ENCODE measurements around the gene RFPL4A.

RFPL4A gene

GRCh38 chr19:55809381-55810058 is 50.6 kb downstream of the RFPL4A start:
- DNase-seq (ENCODE audit: low read depth) = no peak

GRCh38 chr19:55811340-55811739 is 52.4 kb downstream of the RFPL4A start:
- no peak for DNase-seq (ENCODE audit: low read depth)

- no peak for DNase-seq (ENCODE audit: low read depth)
Observed at GRCh38 chr19:55812449-55812848, 53.6 kb downstream of the RFPL4A start.

Data from activated T-helper 9 cell treated with anti-CD3 and anti-CD28 coated beads, Interleukin-2, amount 50 U/mL, for 16 hours (primary cell).